Measurements from ENCODE around the gene MTERF1. TPM values are rescaled to one million over a fixed set of nuclear protein-coding genes. Genes with fewer than 3 reads are reported as not detected.

Gene MTERF1
- total and polyA plus RNA-seq, 2 of the 13 experiments (the other 11 are each of a cell fraction or from before 2014, with no cell fraction given): 5.5 to 19.3 TPM

DNA sequence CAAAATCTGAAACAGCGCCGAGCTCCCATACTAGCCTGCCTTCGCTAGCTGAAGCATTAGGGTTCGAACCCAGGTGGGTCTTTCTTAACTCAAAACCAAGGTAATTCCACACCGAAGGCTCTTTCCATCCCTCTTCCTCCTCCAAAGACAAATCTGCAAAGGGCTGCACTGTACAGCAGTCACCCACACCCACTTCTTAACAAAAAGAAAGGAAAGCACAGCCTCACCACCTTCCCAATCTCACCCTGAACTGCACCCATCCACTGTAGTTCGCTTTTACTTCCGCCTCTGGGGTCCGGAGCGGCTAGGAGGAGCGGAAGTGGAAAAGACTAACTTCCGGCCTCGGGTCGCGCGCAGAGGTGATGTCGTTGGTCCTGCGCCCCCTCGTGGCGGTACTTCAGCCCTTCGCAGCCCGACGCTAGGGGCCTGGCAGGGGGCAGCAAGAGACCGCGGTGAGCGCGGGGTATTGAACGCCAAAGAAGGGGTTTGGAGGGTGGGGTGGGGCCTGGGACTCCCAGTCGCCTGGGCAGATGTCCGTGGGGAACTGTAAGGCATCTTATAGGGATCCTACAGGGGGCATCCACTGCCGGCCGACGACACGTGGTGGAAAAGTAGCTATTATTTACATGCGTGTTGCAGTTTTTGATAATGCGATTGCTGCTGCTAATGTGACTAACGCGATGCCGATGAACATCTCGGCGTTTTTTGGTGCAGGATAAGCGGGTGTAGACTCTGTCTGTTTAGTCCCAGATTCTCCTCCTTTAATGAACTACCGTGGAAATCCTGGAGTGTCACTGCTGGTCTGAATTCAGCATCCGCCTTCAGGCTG lies at the start of gene MTERF1 (continued):
- TF ChIP-seq, protein P1, sequence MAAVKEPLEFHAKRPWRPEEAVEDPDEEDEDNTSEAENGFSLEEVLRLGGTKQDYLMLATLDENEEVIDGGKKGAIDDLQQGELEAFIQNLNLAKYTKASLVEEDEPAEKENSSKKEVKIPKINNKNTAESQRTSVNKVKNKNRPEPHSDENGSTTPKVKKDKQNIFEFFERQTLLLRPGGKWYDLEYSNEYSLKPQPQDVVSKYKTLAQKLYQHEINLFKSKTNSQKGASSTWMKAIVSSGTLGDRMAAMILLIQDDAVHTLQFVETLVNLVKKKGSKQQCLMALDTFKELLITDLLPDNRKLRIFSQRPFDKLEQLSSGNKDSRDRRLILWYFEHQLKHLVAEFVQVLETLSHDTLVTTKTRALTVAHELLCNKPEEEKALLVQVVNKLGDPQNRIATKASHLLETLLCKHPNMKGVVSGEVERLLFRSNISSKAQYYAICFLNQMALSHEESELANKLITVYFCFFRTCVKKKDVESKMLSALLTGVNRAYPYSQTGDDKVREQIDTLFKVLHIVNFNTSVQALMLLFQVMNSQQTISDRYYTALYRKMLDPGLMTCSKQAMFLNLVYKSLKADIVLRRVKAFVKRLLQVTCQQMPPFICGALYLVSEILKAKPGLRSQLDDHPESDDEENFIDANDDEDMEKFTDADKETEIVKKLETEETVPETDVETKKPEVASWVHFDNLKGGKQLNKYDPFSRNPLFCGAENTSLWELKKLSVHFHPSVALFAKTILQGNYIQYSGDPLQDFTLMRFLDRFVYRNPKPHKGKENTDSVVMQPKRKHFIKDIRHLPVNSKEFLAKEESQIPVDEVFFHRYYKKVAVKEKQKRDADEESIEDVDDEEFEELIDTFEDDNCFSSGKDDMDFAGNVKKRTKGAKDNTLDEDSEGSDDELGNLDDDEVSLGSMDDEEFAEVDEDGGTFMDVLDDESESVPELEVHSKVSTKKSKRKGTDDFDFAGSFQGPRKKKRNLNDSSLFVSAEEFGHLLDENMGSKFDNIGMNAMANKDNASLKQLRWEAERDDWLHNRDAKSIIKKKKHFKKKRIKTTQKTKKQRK (IDR thresholded peaks at IDR 0.05; ENCODE audit: low read length): no peak
- TF ChIP-seq PHB2 (IDR thresholded peaks at IDR 0.05; ENCODE audit: partially characterized antibody) (no peak), SCMH1 (CRISPR knock-in tag; IDR thresholded peaks at IDR 0.05; ENCODE audit: borderline replicate concordance) (no peak), ZNF773 (CRISPR knock-in tag; IDR thresholded peaks at IDR 0.05; ENCODE audit: borderline replicate concordance) (no peak), ZNF496 (CRISPR knock-in tag; IDR thresholded peaks at IDR 0.05; ENCODE audit: insufficient replicate concordance) (no peak), PPARG (CRISPR knock-in tag; conservative IDR thresholded peaks at IDR 0.05) (peak; percentile 28; the same call in 1 of the 2 replicates), ZNF484 (CRISPR knock-in tag; IDR thresholded peaks at IDR 0.05; ENCODE audit: borderline replicate concordance, low read depth) (no peak)
- TF ChIP-seq, protein P2, sequence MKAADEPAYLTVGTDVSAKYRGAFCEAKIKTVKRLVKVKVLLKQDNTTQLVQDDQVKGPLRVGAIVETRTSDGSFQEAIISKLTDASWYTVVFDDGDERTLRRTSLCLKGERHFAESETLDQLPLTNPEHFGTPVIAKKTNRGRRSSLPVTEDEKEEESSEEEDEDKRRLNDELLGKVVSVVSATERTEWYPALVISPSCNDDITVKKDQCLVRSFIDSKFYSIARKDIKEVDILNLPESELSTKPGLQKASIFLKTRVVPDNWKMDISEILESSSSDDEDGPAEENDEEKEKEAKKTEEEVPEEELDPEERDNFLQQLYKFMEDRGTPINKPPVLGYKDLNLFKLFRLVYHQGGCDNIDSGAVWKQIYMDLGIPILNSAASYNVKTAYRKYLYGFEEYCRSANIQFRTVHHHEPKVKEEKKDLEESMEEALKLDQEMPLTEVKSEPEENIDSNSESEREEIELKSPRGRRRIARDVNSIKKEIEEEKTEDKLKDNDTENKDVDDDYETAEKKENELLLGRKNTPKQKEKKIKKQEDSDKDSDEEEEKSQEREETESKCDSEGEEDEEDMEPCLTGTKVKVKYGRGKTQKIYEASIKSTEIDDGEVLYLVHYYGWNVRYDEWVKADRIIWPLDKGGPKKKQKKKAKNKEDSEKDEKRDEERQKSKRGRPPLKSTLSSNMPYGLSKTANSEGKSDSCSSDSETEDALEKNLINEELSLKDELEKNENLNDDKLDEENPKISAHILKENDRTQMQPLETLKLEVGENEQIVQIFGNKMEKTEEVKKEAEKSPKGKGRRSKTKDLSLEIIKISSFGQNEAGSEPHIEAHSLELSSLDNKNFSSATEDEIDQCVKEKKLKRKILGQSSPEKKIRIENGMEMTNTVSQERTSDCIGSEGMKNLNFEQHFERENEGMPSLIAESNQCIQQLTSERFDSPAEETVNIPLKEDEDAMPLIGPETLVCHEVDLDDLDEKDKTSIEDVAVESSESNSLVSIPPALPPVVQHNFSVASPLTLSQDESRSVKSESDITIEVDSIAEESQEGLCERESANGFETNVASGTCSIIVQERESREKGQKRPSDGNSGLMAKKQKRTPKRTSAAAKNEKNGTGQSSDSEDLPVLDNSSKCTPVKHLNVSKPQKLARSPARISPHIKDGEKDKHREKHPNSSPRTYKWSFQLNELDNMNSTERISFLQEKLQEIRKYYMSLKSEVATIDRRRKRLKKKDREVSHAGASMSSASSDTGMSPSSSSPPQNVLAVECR (CRISPR knock-in tag; IDR thresholded peaks at IDR 0.05; ENCODE audit: borderline replicate concordance): peak; percentile 91; the same call in 1 of the 2 replicates
- TF ChIP-seq, protein P3, sequence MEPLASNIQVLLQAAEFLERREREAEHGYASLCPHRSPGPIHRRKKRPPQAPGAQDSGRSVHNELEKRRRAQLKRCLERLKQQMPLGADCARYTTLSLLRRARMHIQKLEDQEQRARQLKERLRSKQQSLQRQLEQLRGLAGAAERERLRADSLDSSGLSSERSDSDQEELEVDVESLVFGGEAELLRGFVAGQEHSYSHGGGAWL (CRISPR knock-in tag; IDR thresholded peaks at IDR 0.05): peak; percentile 80
